Ascending aorta (tissue), 2 donors: Measurements from ENCODE around the gene PIEZO2. TPM values are rescaled to one million over a fixed set of nuclear protein-coding genes. Genes with fewer than 3 reads are reported as not detected.
"Not testable (repeated sequence)": the region's sequence is repeated elsewhere in the genome, so short reads cannot be mapped to it uniquely, and the experiment has no call there.

Experiments
- DNase-seq, 2 donors: peaks; one replicate each; pipeline ENCODE4 v3.0.0-alpha.2; 2019; ENCODE audit warnings: low spot score in 2 of 2
- H3K27ac ChIP-seq, 2 donors: fragments of 200-600 bp; sonication (generic); one replicate each; pipeline ENCODE4 v1.5.1; 2016 to 2017; ENCODE audit warnings: mild to moderate bottlenecking in 1 of 2
- H3K27me3 ChIP-seq: fragments of 200-600 bp; sonication (generic); one replicate; pipeline ENCODE4 v1.5.1; 2017
- H3K36me3 ChIP-seq, 2 donors: fragments of 200-600 bp; sonication (generic); one replicate each; pipeline ENCODE4 v1.5.1; 2016
- H3K4me1 ChIP-seq, 2 donors: fragments of 200-600 bp; sonication (generic); one replicate each; pipeline ENCODE4 v1.5.1; 2016 to 2017; ENCODE audit warnings: mild to moderate bottlenecking in 1 of 2
- H3K4me3 ChIP-seq, 2 donors: fragments of 200-600 bp; sonication (generic); one replicate each; pipeline ENCODE4 v1.5.1; 2016 to 2017; ENCODE audit warnings: mild to moderate bottlenecking in 1 of 2
- H3K9me3 ChIP-seq, 2 donors: fragments of 200-600 bp; sonication (generic); one replicate each; pipeline ENCODE4 v1.5.1; 2016
- intact Hi-C: fragments of 100-400 bp; cut with DNase I; formaldehyde crosslinking; loops from one replicate; pipeline ENCODE4 v1.15.1; 2023
- total RNA-seq: library from RNA; depleted of rRNA; stranded (reverse); fragments of >200 nt; gene quantifications from one replicate; pipeline ENCODE4 v1.1.0, GENCODE V29; 2016

Gene PIEZO2
- total RNA-seq, 1 donor from 2014 or later, result 3.1 TPM

DNA sequence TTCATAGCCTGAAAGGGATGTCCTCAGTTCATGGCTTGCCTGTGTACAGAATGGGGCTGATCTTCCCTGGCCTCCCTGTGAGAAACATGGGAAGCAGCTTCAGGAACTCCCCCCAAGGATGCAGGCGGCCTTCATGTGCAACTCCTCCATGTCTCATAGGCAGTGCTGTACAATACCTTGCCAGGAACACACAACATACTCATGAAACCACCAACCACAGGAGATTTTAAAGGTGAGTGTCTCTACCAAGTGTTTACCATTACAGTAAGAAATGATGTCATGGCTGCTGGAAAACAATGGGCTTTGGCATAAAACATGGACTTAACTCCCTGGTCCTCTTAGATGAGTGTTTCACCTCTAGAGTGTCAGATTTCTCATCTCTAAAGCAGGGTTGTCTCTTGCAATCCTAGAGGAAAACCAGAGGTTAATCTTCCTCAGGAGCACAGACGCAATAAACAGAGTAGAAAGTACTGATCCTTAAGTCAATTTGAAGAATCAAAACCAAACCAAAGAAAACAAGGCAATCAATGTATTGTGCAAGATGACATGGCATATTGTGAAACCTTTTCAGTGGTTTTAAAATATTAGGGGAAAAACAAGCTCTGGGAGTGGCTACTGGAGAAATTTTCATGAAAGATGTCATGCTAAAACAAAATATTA lies 528.6 kb downstream of the PIEZO2 start:
- H3K27ac ChIP-seq, intact Hi-C loops, H3K27me3 ChIP-seq, H3K36me3 ChIP-seq, H3K4me1 ChIP-seq, DNase-seq, H3K9me3 ChIP-seq, H3K4me3 ChIP-seq: not testable (repeated sequence)
